K562 (cell line): Measurements from ENCODE around the gene MAML3. TPM values are rescaled to one million over a fixed set of nuclear protein-coding genes. Genes with fewer than 3 reads are reported as not detected.

ENCODE experiments used
- CHD7 ChIP-seq: fragments of 200-600 bp; sonication (generic); IDR thresholded peaks from one replicate; pipeline ENCODE4 v1.6.1; 2012; ENCODE audit warnings: mild to moderate bottlenecking, low read depth, low read length, inconsistent platforms
- HNRNPL ChIP-seq: fragments of 200-400 bp; formaldehyde crosslinking; IDR thresholded peaks from 2 replicates; pipeline ENCODE4 v1.6.1; 2017; ENCODE audit warnings: low read depth, mild to moderate bottlenecking, low read length
- ZNF75A ChIP-seq: fragments of 450-650 bp; formaldehyde crosslinking; IDR thresholded peaks from 2 replicates; pipeline ENCODE4 v1.4.0; 2020; ENCODE audit warnings: mild to moderate bottlenecking
- polyA plus RNA-seq, 8 experiments: library from polyadenylated mRNA; depleted of rRNA in 4 of 8; stranded (reverse) in 5 of 8; unstranded in 3 of 8; fragments of >200 nt; fragmentation: Nextera tagmentation in 2 of 8; fragmentation: Illumina TruSeq in 1 of 8; extraction: Ambion mirVana in 2 of 8; extraction: Trizol in 1 of 8; gene quantifications; 2 replicates each; pipeline versions ENCODE4 v1.2.1 to v1.2.3, GENCODE V29; 2011 to 2014; ENCODE audit warnings: inconsistent platforms in 1 of 8, missing spikeins in 1 of 8
- total RNA-seq, 7 experiments: library from RNA; depleted of rRNA in 6 of 7; stranded (reverse); fragments of >200 nt in 6 of 7; fragmentation: Illumina TruSeq in 2 of 7; extraction: Trizol in 2 of 7; gene quantifications; 2 replicates each; pipeline versions ENCODE4 v1.2.1 to v1.2.3, GENCODE V29; 2011 to 2021; ENCODE audit warnings: low replicate concordance in 1 of 7

MAML3 gene
- total and polyA plus RNA-seq, 9 of the 15 experiments (the other 6 are each of a cell fraction or from before 2014, with no cell fraction given): 0.01 to 0.55 (median 0.25) TPM

GRCh38 chr4:139847602-139848001 lies 306.4 kb downstream of the MAML3 start (continued):
- no peak for TF ChIP-seq CHD7
- no peak for TF ChIP-seq HNRNPL
- TF ChIP-seq ZNF75A: no peak
